Activated naive CD4-positive, alpha-beta T cell treated with anti-CD3 and anti-CD28 coated beads for 36 hours (primary cell): ENCODE results near the gene ROPN1L. TPM values are rescaled to one million over a fixed set of nuclear protein-coding genes. Genes with fewer than 3 reads are reported as not detected.

Source experiments
- CTCF ChIA-PET: fragments of 350-600 bp; sonication (Branson Sonifier 250); formaldehyde crosslinking; loops from one replicate; lab custom pipeline; 2021; ENCODE audit warnings: antibody characterized with exemption; lab: Charles Lee
- DNase-seq: peaks from one replicate; pipeline ENCODE4 v3.0.0-alpha.2; 2020
- H3K27ac Mint-ChIP-seq: one replicate; pipeline ENCODE4 v1.8.0; 2021; ENCODE audit warnings: mild to moderate bottlenecking, mixed read lengths
- H3K27me3 Mint-ChIP-seq: one replicate; pipeline ENCODE4 v1.8.0; 2021; ENCODE audit warnings: low read depth, mixed read lengths
- H3K36me3 Mint-ChIP-seq: one replicate; pipeline ENCODE4 v1.8.0; 2021; ENCODE audit warnings: low read depth, mixed read lengths
- H3K4me1 Mint-ChIP-seq: one replicate; pipeline ENCODE4 v1.8.0; 2021; ENCODE audit warnings: low read depth, mixed read lengths
- H3K4me3 Mint-ChIP-seq: one replicate; pipeline ENCODE4 v1.8.0; 2021; ENCODE audit warnings: mild to moderate bottlenecking, moderate library complexity, mixed read lengths
- H3K9me3 Mint-ChIP-seq: one replicate; pipeline ENCODE4 v1.8.0; 2021; ENCODE audit warnings: mixed read lengths
- intact Hi-C: fragments of 100-400 bp; cut with micrococcal nuclease; formaldehyde crosslinking; loops from one replicate; pipeline ENCODE4 v1.15.1; 2023
- total RNA-seq, 2 experiments: library from RNA; stranded (reverse); gene quantifications; one replicate each; pipeline ENCODE4 v1.2.3, GENCODE V29; 2021

The ROPN1L gene
- total RNA-seq, 2 experiments from 2014 or later = not detected

GRCh38 chr5:10475931-10476676 is 34.4 kb downstream of the ROPN1L start:
- no peaks in the 10 kb centered on the region for H3K4me1 Mint-ChIP-seq
- no peaks in the 10 kb centered on the region for H3K36me3 Mint-ChIP-seq
- no peak for DNase-seq
- intact Hi-C loops = no loop called here
- CTCF ChIA-PET = interaction anchor here (0.6 kb wide), 1 partner anchor 269 kb away, joined by 3 read pairs; no protein-coding TSS in a partner anchor
- no peaks in the 10 kb centered on the region for H3K27me3 Mint-ChIP-seq
- no peak overlapping the region for H3K27ac Mint-ChIP-seq
- peaks cover 15% of the 10 kb centered on the region for H3K9me3 Mint-ChIP-seq
- H3K4me3 Mint-ChIP-seq = no peak overlapping the region

DNA sequence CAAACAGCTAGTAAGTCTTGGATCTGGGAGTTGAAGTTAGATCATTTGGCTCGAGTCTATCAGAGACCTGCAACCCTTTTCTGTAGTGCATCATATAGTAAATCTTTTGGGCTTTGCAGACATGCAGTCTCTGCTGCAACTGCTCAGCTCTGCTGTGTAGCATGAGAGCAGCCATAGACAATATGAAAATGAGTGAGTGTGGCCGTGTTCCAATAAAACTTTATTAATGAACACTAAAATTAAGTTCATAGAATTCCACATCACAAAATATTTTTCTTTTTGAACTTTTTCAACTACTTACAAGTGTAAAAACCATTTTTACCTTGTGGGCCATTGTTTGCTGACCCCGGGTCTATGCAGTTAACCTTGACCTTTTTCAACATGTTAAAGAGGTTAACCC is 35.2 kb downstream of the ROPN1L start:
- no peak overlapping the region for H3K4me3 Mint-ChIP-seq
- no peaks in the 10 kb centered on the region for H3K27me3 Mint-ChIP-seq
- no peak for DNase-seq
- H3K27ac Mint-ChIP-seq = no peak overlapping the region
- H3K4me1 Mint-ChIP-seq = no peaks in the 10 kb centered on the region
- H3K9me3 Mint-ChIP-seq = peaks cover 15% of the 10 kb centered on the region
- H3K36me3 Mint-ChIP-seq = no peaks in the 10 kb centered on the region
- intact Hi-C loops = no loop called here
- CTCF ChIA-PET = no interaction called here

DNA sequence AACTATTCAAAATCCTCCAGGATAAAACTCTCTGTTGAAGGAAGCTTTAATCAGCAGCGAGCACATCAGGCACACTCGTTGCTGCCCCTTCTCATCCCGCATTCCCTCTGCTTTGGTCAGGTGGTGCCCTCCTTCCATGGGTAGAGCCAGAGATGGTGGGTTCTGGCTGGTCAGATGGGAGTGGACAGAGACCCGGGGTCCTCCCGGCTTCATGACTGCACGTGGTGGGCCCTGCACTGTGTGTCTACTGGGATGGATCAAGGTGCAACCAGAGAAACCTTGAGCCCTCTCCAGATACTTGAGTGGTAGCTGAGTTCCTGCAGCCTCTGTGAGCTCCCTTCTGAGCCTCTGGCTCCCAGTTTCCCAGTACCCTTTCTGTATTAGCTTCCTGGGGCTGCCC is 36.3 kb downstream of the ROPN1L start:
- H3K27ac Mint-ChIP-seq = no peak overlapping the region
- DNase-seq = no peak
- no peaks in the 10 kb centered on the region for H3K4me1 Mint-ChIP-seq
- no peak overlapping the region for H3K4me3 Mint-ChIP-seq
- H3K27me3 Mint-ChIP-seq = peaks cover 2% of the 10 kb centered on the region
- peaks cover 15% of the 10 kb centered on the region for H3K9me3 Mint-ChIP-seq
- CTCF ChIA-PET = interaction anchor here (0.8 kb wide), 1 partner anchor 9 kb away, joined by 4 read pairs; no protein-coding TSS in a partner anchor
- H3K36me3 Mint-ChIP-seq = no peaks in the 10 kb centered on the region
- intact Hi-C loops = no loop called here

GRCh38 chr5:10478436-10478835 is 36.8 kb downstream of the ROPN1L start:
- no peak for DNase-seq
- intact Hi-C loops = no loop called here
- peaks cover 2% of the 10 kb centered on the region for H3K27me3 Mint-ChIP-seq
- H3K36me3 Mint-ChIP-seq = no peaks in the 10 kb centered on the region
- H3K4me3 Mint-ChIP-seq = no peak overlapping the region
- CTCF ChIA-PET = no interaction called here
- no peaks in the 10 kb centered on the region for H3K4me1 Mint-ChIP-seq
- H3K27ac Mint-ChIP-seq = no peak overlapping the region
- H3K9me3 Mint-ChIP-seq = peaks cover 15% of the 10 kb centered on the region

GRCh38 chr5:10479154-10479721 is 37.6 kb downstream of the ROPN1L start:
- H3K27me3 Mint-ChIP-seq = peaks cover 2% of the 10 kb centered on the region
- DNase-seq = no peak
- no peak overlapping the region for H3K4me3 Mint-ChIP-seq
- H3K4me1 Mint-ChIP-seq = no peaks in the 10 kb centered on the region
- intact Hi-C loops = no loop called here
- peaks cover 15% of the 10 kb centered on the region for H3K9me3 Mint-ChIP-seq
- CTCF ChIA-PET = no interaction called here
- H3K27ac Mint-ChIP-seq = no peak overlapping the region
- no peaks in the 10 kb centered on the region for H3K36me3 Mint-ChIP-seq

DNA sequence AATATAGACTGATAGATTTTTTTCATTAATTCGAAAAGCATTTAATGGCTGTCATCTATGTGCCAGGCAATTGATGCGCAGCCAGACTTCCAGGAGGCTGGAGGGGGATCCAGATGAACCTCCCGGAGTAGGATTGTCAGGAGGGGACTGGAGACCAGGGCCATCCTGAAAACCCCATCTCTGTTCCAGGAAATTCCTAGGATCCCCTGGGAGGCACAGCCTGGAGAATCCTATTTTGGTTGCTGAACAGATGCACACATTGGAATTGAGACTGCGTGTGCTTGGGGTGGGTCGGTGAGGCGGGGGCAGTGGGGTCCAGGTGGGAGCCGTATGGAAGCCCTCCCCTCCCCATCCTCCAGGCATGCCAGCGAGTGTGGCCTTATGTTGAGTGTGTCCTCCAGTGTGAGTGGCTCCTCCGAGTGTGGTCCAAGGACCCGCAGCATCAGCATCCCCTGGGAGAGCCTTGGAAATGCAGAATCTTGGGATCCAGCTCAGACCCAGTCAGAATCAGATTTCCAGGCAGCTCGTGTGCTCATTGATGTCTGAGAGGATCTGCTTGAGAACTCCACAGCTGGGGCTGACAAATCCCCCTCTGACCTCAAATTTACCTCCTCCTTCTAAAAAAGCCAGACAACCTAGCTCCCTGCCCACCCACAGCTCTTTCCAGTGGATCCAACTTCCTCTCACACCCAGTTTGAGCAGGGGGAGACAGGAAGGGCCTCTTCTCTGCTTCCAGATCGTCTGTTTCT is 38.7 kb downstream of the ROPN1L start:
- CTCF ChIA-PET = interaction anchor here (0.7 kb wide), 1 partner anchor 153 kb away, joined by 3 read pairs; no protein-coding TSS in a partner anchor
- Mint-ChIP-seq H3K36me3 (no peaks in the 10 kb centered on the region), H3K4me3 (no peak overlapping the region), H3K27me3 (peaks cover 2% of the 10 kb centered on the region), H3K27ac (no peak overlapping the region), H3K4me1 (peaks cover 4% of the 10 kb centered on the region), H3K9me3 (peaks cover 7% of the 10 kb centered on the region)
- no peak for DNase-seq
- intact Hi-C loops = no loop called here

DNA sequence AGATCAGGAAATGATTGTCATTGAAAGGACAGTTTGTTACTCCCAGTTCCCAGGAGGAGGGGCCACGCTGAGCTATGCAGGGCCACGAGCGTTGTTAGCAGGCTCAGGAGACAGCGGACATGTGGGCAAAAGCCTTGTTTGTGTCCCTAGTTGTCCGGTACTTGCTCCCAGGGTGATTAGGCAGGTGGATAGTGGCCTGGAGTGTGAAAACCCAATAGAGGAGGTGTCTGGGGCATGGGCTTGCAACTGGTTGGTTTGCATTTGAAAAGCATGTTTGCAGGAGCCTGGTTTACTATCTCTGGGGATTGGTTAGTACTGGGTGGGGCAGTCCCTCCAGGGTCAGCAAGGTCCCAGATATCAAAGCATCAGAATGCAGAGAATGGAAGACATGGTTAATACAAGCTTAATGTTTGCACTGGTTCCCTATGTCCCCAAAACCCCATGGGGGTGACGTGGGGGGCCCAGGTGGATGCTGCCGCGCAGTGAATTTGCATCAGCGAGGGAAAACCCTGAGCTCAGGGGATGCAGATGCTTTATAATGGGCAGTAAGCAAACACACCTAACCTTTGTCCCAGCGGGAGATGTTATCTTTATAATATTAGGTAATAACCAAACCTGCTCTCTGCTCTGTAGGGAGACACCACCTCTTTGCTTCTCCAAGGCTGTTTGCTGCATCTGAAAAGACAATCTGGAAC is 39.7 kb downstream of the ROPN1L start:
- Mint-ChIP-seq H3K9me3 (peaks cover under 1% of the 10 kb centered on the region), H3K4me3 (no peak overlapping the region), H3K27ac (no peak overlapping the region), H3K4me1 (peaks cover 4% of the 10 kb centered on the region), H3K27me3 (peaks cover 2% of the 10 kb centered on the region), H3K36me3 (no peaks in the 10 kb centered on the region)
- no peak for DNase-seq
- CTCF ChIA-PET = interaction anchor here (0.7 kb wide), 1 partner anchor 152 kb away, joined by 3 read pairs; no protein-coding TSS in a partner anchor
- intact Hi-C loops = no loop called here

DNA sequence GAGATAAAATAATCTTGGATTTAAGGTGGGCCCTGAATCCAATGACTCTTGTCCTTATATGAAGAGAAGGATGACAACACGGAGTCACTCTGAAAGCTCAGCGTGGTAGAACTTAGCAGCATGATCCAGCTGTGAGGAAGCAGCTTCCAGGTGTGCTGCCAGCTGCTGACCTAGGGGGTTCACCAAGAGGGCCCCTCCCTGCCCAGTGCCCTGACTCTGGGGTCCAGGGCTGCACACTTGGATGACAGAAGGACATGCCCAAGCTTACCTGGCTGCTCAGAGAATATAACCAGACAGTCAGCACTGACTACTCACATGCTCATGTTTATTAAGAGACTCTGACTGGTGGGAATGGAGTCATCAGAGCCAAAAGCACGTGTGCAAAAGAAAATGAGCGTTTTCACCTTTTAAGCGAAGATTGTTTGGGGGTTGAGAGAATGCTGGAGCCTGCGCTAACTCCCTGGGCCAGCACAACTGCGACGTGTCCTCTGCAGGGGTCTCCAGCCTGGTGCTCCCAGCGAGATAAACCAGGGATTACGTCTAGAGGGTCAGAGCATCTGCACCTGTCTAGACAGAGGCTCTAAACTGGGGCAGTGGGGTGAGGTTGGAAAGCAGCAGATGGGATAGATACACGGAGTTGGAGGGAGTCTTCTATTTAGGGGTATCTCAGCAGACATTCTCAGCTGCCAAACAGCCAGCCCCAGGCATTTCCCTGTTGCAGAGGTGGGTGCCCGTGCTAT is 41.3 kb downstream of the ROPN1L start:
- no peak for DNase-seq
- CTCF ChIA-PET = no interaction called here
- peaks cover 2% of the 10 kb centered on the region for H3K27me3 Mint-ChIP-seq
- no peaks in the 10 kb centered on the region for H3K9me3 Mint-ChIP-seq
- H3K27ac Mint-ChIP-seq = no peak overlapping the region
- no peak overlapping the region for H3K4me3 Mint-ChIP-seq
- intact Hi-C loops = no loop called here
- H3K4me1 Mint-ChIP-seq = peaks cover 4% of the 10 kb centered on the region
- no peaks in the 10 kb centered on the region for H3K36me3 Mint-ChIP-seq

DNA sequence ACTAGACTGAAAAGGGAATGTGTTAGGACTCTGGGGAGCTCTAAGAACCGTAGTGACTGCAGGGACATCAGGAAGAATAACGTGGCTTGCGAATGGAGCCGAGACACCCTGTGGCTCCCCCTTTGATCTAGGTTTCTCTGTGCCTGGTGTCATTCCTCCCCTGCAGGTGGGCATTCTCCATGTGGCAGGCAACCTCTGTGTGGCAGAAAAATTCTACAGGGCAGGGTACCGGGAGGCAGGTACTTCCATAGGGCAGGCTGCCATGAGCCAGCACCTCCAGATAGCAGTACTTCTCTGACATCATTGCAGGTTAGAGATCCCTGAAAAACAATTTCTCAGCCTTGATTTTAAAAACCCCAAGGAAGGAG is 43.1 kb downstream of the ROPN1L start:
- Mint-ChIP-seq H3K4me1 (peaks cover 9% of the 10 kb centered on the region), H3K9me3 (no peaks in the 10 kb centered on the region), H3K4me3 (no peak overlapping the region), H3K27me3 (peaks cover 2% of the 10 kb centered on the region), H3K27ac (no peak overlapping the region), H3K36me3 (no peaks in the 10 kb centered on the region)
- intact Hi-C loops = no loop called here
- CTCF ChIA-PET = no interaction called here
- DNase-seq = no peak

DNA sequence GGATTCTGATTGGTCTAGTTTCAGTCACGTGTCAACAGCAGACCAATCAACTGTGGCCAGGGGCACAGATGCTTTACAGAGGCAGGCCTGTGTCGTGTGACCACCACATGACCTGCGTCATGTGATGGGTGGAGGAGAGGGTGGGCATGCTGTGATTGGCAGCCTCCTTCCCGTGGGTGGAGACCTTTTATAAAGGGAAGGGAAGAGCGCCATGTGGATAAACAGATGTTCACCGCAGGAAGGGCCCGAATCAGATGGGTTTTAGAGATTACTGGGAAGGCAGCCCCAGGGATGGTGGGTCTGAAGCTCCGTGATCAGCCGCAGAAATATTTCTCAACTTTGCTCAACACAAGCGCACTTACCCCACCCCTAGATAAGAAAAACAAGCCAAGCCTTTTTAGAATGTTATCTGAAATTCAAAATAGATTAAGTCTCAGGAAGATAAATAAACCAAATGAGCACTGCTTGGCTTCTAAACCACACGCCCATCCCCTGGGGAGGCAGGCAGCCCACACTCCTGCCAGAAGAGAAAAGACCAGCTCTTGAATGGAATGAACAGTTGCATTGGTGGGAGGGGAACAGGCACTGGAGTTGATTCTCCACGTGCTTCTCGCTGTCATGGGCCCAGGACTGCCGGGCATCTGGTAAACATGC is 43.6 kb downstream of the ROPN1L start:
- no peak for DNase-seq
- peaks cover 2% of the 10 kb centered on the region for H3K27me3 Mint-ChIP-seq

GRCh38 chr5:10485897-10486296 is 44.2 kb downstream of the ROPN1L start:
- Mint-ChIP-seq H3K36me3 (no peaks in the 10 kb centered on the region), H3K4me3 (no peak overlapping the region), H3K27me3 (peaks cover 2% of the 10 kb centered on the region), H3K4me1 (peaks cover 17% of the 10 kb centered on the region), H3K9me3 (no peaks in the 10 kb centered on the region), H3K27ac (no peak overlapping the region)
- intact Hi-C loops = no loop called here
- CTCF ChIA-PET = no interaction called here
- no peak for DNase-seq

More for the DNA sequence above, 43.6 kb downstream of the ROPN1L start:
- CTCF ChIA-PET = no interaction called here
- Mint-ChIP-seq H3K9me3 (no peaks in the 10 kb centered on the region), H3K4me1 (peaks cover 14% of the 10 kb centered on the region), H3K36me3 (no peaks in the 10 kb centered on the region), H3K4me3 (no peak overlapping the region), H3K27ac (no peak overlapping the region)
- intact Hi-C loops = no loop called here
